GM23338 (cell line): ENCODE results near the gene OOSP2.

Experiments used
- CREB1 ChIP-seq: fragments of 250-450 bp; sonication (Bioruptor Pico); IDR thresholded peaks from 2 replicates; pipeline ENCODE4 v1.5.0; 2020; ENCODE audit warnings: low read depth, mild to moderate bottlenecking, moderate library complexity
- CTCF ChIP-seq, 2 experiments: fragments of 200-600 bp in 1 of 2; sonication (generic) in 1 of 2; conservative IDR thresholded peaks; 2 replicates each; pipeline versions ENCODE4 v1.5.1 to v1.6.1; 2016 to 2017; ENCODE audit warnings: antibody characterized with exemption in 2 of 2, low read depth in 2 of 2, mild to moderate bottlenecking in 2 of 2, moderate library complexity in 1 of 2
- EZH2 ChIP-seq: fragments of 200-600 bp; sonication (generic); IDR thresholded peaks from one replicate; pipeline ENCODE4 v1.8.0; 2017; ENCODE audit warnings: antibody characterized with exemption, mild to moderate bottlenecking, low read depth; ENCODE audit not compliant: unreplicated experiment
- EZH2phosphoT487 ChIP-seq: fragments of 200-600 bp; sonication (generic); IDR thresholded peaks from one replicate; pipeline ENCODE4 v1.8.1; 2018; ENCODE audit warnings: antibody characterized with exemption; ENCODE audit not compliant: unreplicated experiment
- JUNB ChIP-seq: IDR thresholded peaks from one replicate; pipeline ENCODE4 v1.6.1; 2016; ENCODE audit warnings: antibody characterized with exemption; ENCODE audit not compliant: unreplicated experiment
- NANOG ChIP-seq: IDR thresholded peaks from 2 replicates; pipeline ENCODE4 v1.6.1; 2016; ENCODE audit warnings: antibody characterized with exemption, borderline replicate concordance
- POLR2AphosphoS5 ChIP-seq: IDR thresholded peaks from 2 replicates; pipeline ENCODE4 v1.6.1; 2016; ENCODE audit warnings: antibody characterized with exemption, low read depth
- REST ChIP-seq: IDR thresholded peaks from one replicate; pipeline ENCODE4 v1.6.1; 2018; ENCODE audit warnings: antibody characterized with exemption; ENCODE audit not compliant: unreplicated experiment
- STAT1 ChIP-seq: IDR thresholded peaks from one replicate; pipeline ENCODE4 v1.6.1; 2016; ENCODE audit warnings: antibody characterized with exemption; ENCODE audit not compliant: unreplicated experiment
- ZNF114 ChIP-seq: fragments of 250-450 bp; sonication (Bioruptor Pico); IDR thresholded peaks from 2 replicates; pipeline ENCODE4 v1.5.0; 2020; ENCODE audit warnings: mild to moderate bottlenecking, moderate library complexity
- ZNF462 ChIP-seq: fragments of 250-450 bp; sonication (Bioruptor Pico); IDR thresholded peaks from 2 replicates; pipeline ENCODE4 v1.5.0; 2020; ENCODE audit warnings: mild to moderate bottlenecking, moderate library complexity

DNA sequence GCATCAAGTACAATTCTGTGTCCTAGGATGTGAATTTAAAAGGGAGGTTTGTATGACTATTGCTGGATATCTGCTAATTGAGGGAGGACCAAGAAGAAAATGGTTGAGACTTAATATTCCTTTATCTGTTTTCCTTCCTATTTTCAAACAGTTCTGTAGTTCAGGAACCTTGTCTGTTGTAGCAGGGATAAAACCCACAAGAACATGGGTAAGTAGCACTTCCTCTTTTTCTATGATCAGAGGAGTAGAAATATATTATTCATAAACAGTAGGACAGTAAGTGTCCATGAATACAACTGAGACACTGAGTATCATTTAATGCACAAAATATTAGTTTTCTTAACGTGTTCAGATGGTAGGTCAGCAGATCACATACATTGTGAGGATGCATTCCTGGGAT lies 23.9 kb downstream of the OOSP2 start:
- TF ChIP-seq POLR2AphosphoS5 (no peak), REST (no peak), CTCF (conservative IDR thresholded peaks at IDR 0.05; ENCODE audit: low read depth in 2 of 2) (no peak), EZH2 (no peak), EZH2phosphoT487 (no peak), ZNF114 (CRISPR knock-in tag) (no peak), JUNB (no peak), ZNF462 (no peak), CREB1 (CRISPR knock-in tag) (no peak), NANOG (no peak), STAT1 (no peak)
